H9 (cell line): ENCODE measurements around the gene SPRR3. TPM values are rescaled to one million over a fixed set of nuclear protein-coding genes. Genes with fewer than 3 reads are reported as not detected.

Experiments used
- DNase-seq: peaks from one replicate; pipeline ENCODE4 v3.0.0-alpha.2; 2017
- H2AFZ ChIP-seq: one replicate; pipeline ENCODE4 v1.6.1; 2013; ENCODE audit warnings: mild to moderate bottlenecking, low read length, control low read depth, moderate library complexity
- H2AK5ac ChIP-seq: 2 replicates; pipeline ENCODE4 v1.6.1; 2013; ENCODE audit warnings: low read length, control low read depth, mixed read lengths; ENCODE audit not compliant: insufficient read length
- H2BK120ac ChIP-seq: one replicate; pipeline ENCODE4 v1.6.1; 2013; ENCODE audit warnings: low read depth, mild to moderate bottlenecking, low read length, control low read depth, inconsistent platforms; ENCODE audit not compliant: poor library complexity, severe bottlenecking
- H2BK12ac ChIP-seq: 2 replicates; pipeline ENCODE4 v1.6.1; 2013; ENCODE audit warnings: low read length, control low read depth, mixed read lengths, low read depth; ENCODE audit not compliant: insufficient read length
- H2BK15ac ChIP-seq: 2 replicates; pipeline ENCODE4 v1.6.1; 2013; ENCODE audit warnings: low read depth, low read length, control low read depth
- H2BK20ac ChIP-seq: one replicate; pipeline ENCODE4 v1.6.1; 2013; ENCODE audit warnings: low read depth, mild to moderate bottlenecking, low read length, control low read depth, inconsistent platforms; ENCODE audit not compliant: poor library complexity, severe bottlenecking
- H2BK5ac ChIP-seq: 2 replicates; pipeline ENCODE4 v1.6.1; 2013; ENCODE audit warnings: low read length, control low read depth, mixed read lengths; ENCODE audit not compliant: insufficient read length
- H3K14ac ChIP-seq: 2 replicates; pipeline ENCODE4 v1.6.1; 2013; ENCODE audit warnings: low read length, control low read depth; ENCODE audit not compliant: insufficient read depth
- H3K18ac ChIP-seq: 2 replicates; pipeline ENCODE4 v1.6.1; 2013; ENCODE audit warnings: low read depth, mild to moderate bottlenecking, mixed read lengths, low read length, control low read depth; ENCODE audit not compliant: insufficient read length
- H3K23ac ChIP-seq: 2 replicates; pipeline ENCODE4 v1.6.1; 2013; ENCODE audit warnings: low read length, control low read depth, mixed read lengths, low read depth; ENCODE audit not compliant: insufficient read length
- H3K23me2 ChIP-seq: 2 replicates; pipeline ENCODE4 v1.6.1; 2013; ENCODE audit warnings: low read depth, mild to moderate bottlenecking, mixed read lengths, low read length, control low read depth; ENCODE audit not compliant: insufficient read length, poor library complexity, severe bottlenecking
- H3K27ac ChIP-seq: 2 replicates; pipeline ENCODE4 v1.5.1; 2013; ENCODE audit warnings: low read length, control low read depth, mixed read lengths, low read depth; ENCODE audit not compliant: insufficient read length
- H3K27me3 ChIP-seq: 2 replicates; pipeline ENCODE4 v1.6.1; 2013; ENCODE audit warnings: low read length, control low read depth, inconsistent platforms; ENCODE audit not compliant: insufficient read depth
- H3K4ac ChIP-seq: 2 replicates; pipeline ENCODE4 v1.6.1; 2013; ENCODE audit warnings: low read depth, mild to moderate bottlenecking, control low read depth, inconsistent platforms, low read length, moderate library complexity
- H3K4me1 ChIP-seq: 2 replicates; pipeline ENCODE4 v1.6.1; 2013; ENCODE audit warnings: low read length, control low read depth, inconsistent platforms; ENCODE audit not compliant: insufficient read depth
- H3K4me2 ChIP-seq: 2 replicates; pipeline ENCODE4 v1.6.1; 2013; ENCODE audit warnings: low read length, control low read depth, mixed read lengths; ENCODE audit not compliant: insufficient read length, insufficient read depth
- H3K56ac ChIP-seq: 2 replicates; pipeline ENCODE4 v1.6.1; 2013; ENCODE audit warnings: low read depth, mild to moderate bottlenecking, mixed read lengths, low read length, control low read depth; ENCODE audit not compliant: insufficient read length
- H3K79me1 ChIP-seq: 2 replicates; pipeline ENCODE4 v1.6.1; 2013; ENCODE audit warnings: low read depth, mild to moderate bottlenecking, moderate library complexity, low read length, control low read depth, inconsistent platforms; ENCODE audit not compliant: insufficient read depth, poor library complexity, severe bottlenecking
- H3K79me2 ChIP-seq: 2 replicates; pipeline ENCODE4 v1.6.1; 2013; ENCODE audit warnings: low read length, control low read depth, inconsistent platforms; ENCODE audit not compliant: insufficient read depth
- H3K9ac ChIP-seq: 2 replicates; pipeline ENCODE4 v1.6.1; 2013; ENCODE audit warnings: low read length, control low read depth, mixed read lengths; ENCODE audit not compliant: insufficient read length; ENCODE audit errors: extremely low read depth
- H3K9me3 ChIP-seq: one replicate; pipeline ENCODE4 v1.6.1; 2013; ENCODE audit warnings: low read depth, low read length, inconsistent platforms; ENCODE audit not compliant: control insufficient read depth
- H3T11ph ChIP-seq: one replicate; pipeline ENCODE4 v1.6.1; 2013; ENCODE audit warnings: mild to moderate bottlenecking, low read length, control low read depth, inconsistent platforms
- H4K20me1 ChIP-seq: one replicate; pipeline ENCODE4 v1.6.1; 2013; ENCODE audit not compliant: control insufficient read depth, insufficient read length, insufficient read depth
- H4K5ac ChIP-seq: 2 replicates; pipeline ENCODE4 v1.6.1; 2013; ENCODE audit warnings: low read depth, mild to moderate bottlenecking, mixed read lengths, low read length, control low read depth; ENCODE audit not compliant: insufficient read length
- H4K8ac ChIP-seq: replicated peaks from 2 replicates; pipeline ENCODE4 v1.6.1; 2013; ENCODE audit warnings: low read length, control low read depth, mixed read lengths, low read depth; ENCODE audit not compliant: insufficient read length
- H4K91ac ChIP-seq: 2 replicates; pipeline ENCODE4 v1.6.1; 2013; ENCODE audit warnings: low read depth, mild to moderate bottlenecking, moderate library complexity, mixed read lengths, low read length, control low read depth; ENCODE audit not compliant: insufficient read length
- H3K27ac Mint-ChIP-seq, 3 experiments: 2 replicates in 2 of 3; 3 replicates in 1 of 3; pipeline ENCODE4 v1.8.0; 2020 to 2021; ENCODE audit warnings: mixed read lengths in 3 of 3, mild to moderate bottlenecking in 1 of 3, moderate library complexity in 1 of 3
- H3K27me3 Mint-ChIP-seq: 2 replicates; pipeline ENCODE4 v1.8.0; 2021; ENCODE audit warnings: low read depth, mild to moderate bottlenecking, moderate library complexity, mixed read lengths
- H3K36me3 Mint-ChIP-seq, 3 experiments: 2 replicates in 2 of 3; 3 replicates in 1 of 3; pipeline ENCODE4 v1.8.0; 2020 to 2021; ENCODE audit warnings: low read depth in 3 of 3, mixed read lengths in 3 of 3; ENCODE audit not compliant: insufficient read depth in 1 of 3
- H3K4me1 Mint-ChIP-seq, 2 experiments: 2 replicates each; pipeline ENCODE4 v1.8.0; 2020; ENCODE audit warnings: mixed read lengths in 2 of 2
- H3K4me3 Mint-ChIP-seq, 2 experiments: 2 replicates in 1 of 2; 3 replicates in 1 of 2; pipeline ENCODE4 v1.8.0; 2020 to 2021; ENCODE audit warnings: mild to moderate bottlenecking in 2 of 2, mixed read lengths in 2 of 2, moderate library complexity in 1 of 2
- H3K9me3 Mint-ChIP-seq, 2 experiments: 2 replicates in 1 of 2; 3 replicates in 1 of 2; pipeline ENCODE4 v1.8.0; 2020; ENCODE audit warnings: mild to moderate bottlenecking in 2 of 2, mixed read lengths in 2 of 2, moderate library complexity in 1 of 2
- CTCF ChIP-seq: fragments of 200-600 bp; sonication (generic); conservative IDR thresholded peaks from 3 replicates; pipeline ENCODE4 v1.8.0; 2021; ENCODE audit warnings: antibody characterized with exemption, mild to moderate bottlenecking
- WGBS: extraction: QIAGEN DNeasy Blood & Tissue Kit; methylation state at CpG from one replicate; pipeline ENCODE4 v1.1.7; 2013; ENCODE audit warnings: missing lambda C conversion rate, low lambda C conversion rate, mixed read lengths; ENCODE audit not compliant: insufficient read length; ENCODE audit errors: extremely low coverage; 5-methylcytosine and 5-hydroxymethylcytosine counted together
- total RNA-seq: library from RNA; stranded (reverse); gene quantifications from 2 replicates; pipeline ENCODE4 v1.2.1, GENCODE V29; 2021

Gene SPRR3
- total RNA-seq, 1 experiment from 2014 or later, result not detected

GRCh38 chr1:152953761-152954160 is 47.8 kb upstream of the SPRR3 start:
- Mint-ChIP-seq H3K4me1 (no peaks in the 10 kb centered on the region), H3K27me3 (peaks cover 5% of the 10 kb centered on the region), H3K27ac (no peak overlapping the region), H3K9me3 (peaks cover 25 to 59% of the 10 kb centered on the region in 2 experiments), H3K36me3 (no peaks in the 10 kb centered on the region), H3K4me3 (no peak overlapping the region)
- H2AK5ac ChIP-seq, result no peak overlapping the region
- H3K4ac ChIP-seq, result no peak overlapping the region
- H3K9me3 ChIP-seq, result no peaks in the 10 kb centered on the region
- TF ChIP-seq CTCF, result no peak
- H2BK120ac ChIP-seq, result no peak overlapping the region
- no peak overlapping the region for H4K8ac ChIP-seq
- no peak for DNase-seq
- no peak overlapping the region for H2AFZ ChIP-seq
- H3K4me1 ChIP-seq, result no peaks in the 10 kb centered on the region
- no peak overlapping the region for H4K5ac ChIP-seq
- no peak overlapping the region for H3K18ac ChIP-seq
- H3K14ac ChIP-seq, result no peak overlapping the region
- no peaks in the 10 kb centered on the region for H3K23me2 ChIP-seq
- H3K27ac ChIP-seq, result no peak overlapping the region
- no peak overlapping the region for H3K56ac ChIP-seq
- no peak overlapping the region for H2BK12ac ChIP-seq
- H3K9ac ChIP-seq, result no peak overlapping the region
- no peak overlapping the region for H3K4me2 ChIP-seq
- no peak overlapping the region for H2BK20ac ChIP-seq
- no peaks in the 10 kb centered on the region for H3K79me1 ChIP-seq
- no peak overlapping the region for H3T11ph ChIP-seq
- H3K27me3 ChIP-seq, result no peaks in the 10 kb centered on the region
- no CpG with 5 or more reads among the region's 7 CpGs for WGBS
- no peak overlapping the region for H2BK15ac ChIP-seq
- no peak overlapping the region for H4K91ac ChIP-seq
- H2BK5ac ChIP-seq, result no peak overlapping the region
- H3K79me2 ChIP-seq, result no peaks in the 10 kb centered on the region
- H4K20me1 ChIP-seq, result no peaks in the 10 kb centered on the region
- H3K23ac ChIP-seq, result no peak overlapping the region
